Hematopoietic multipotent progenitor cell treated with erythropoietin and hydrocortisone succinate and interleukin-3 and kit ligand, for 6 days (in vitro differentiated cells): ENCODE measurements around the gene GBE1.

ENCODE experiments used
- DNase-seq: peaks from one replicate; pipeline ENCODE4 v3.0.0-alpha.2; 2015

The GBE1 gene

GRCh38 chr3:81462921-81463320 is 298.5 kb downstream of the GBE1 start:
- DNase-seq, result peak; percentile 43

DNA sequence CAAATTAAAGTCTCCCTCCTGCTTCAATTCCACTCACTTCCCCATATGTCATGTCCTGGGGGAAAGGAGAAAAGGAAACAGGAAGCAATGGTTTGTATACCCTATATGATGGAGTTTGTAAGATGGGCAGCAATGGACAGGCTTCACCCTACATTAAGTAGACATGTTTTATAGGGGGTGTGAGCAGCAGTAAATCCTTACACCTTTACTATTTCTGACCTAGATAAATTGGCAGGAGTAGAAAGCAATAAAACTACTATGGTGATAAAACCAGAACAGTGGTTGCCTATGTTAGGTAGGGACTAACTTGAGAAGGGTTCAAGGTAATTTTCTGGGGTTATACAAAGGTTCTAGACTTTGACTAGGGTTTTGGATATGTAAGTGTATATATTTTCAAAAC is 301.7 kb downstream of the GBE1 start:
- DNase-seq, result no peak

- DNase-seq, result no peak
Observed at GRCh38 chr3:81452418-81452817, 309.0 kb downstream of the GBE1 start.

GRCh38 chr3:81451611-81452010 is 309.8 kb downstream of the GBE1 start:
- no peak for DNase-seq

- no peak for DNase-seq
Observed at GRCh38 chr3:81451140-81451539, 310.3 kb downstream of the GBE1 start.

DNA sequence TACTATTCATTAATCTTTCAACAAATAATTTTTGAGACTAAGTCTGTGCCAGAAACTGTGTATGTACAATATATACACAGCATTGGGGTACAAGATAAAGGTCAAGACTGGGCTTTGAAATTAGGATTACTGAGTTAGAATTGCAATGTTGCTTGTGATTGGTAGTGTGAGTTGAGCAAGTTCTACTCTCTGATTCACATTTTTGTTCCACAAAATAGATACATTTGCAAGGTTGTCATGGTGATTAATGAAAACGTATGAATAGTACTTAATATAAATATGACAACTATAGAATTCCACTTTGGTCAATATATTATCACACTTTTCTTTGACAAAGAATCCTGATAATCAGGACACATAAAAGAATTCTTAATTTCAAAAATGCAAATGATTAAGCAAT is 314.6 kb downstream of the GBE1 start:
- DNase-seq, result no peak

- DNase-seq, result no peak
Observed at GRCh38 chr3:81445712-81446111, 315.7 kb downstream of the GBE1 start.

- no peak for DNase-seq
Observed at GRCh38 chr3:81444817-81445460, 316.5 kb downstream of the GBE1 start.

DNA sequence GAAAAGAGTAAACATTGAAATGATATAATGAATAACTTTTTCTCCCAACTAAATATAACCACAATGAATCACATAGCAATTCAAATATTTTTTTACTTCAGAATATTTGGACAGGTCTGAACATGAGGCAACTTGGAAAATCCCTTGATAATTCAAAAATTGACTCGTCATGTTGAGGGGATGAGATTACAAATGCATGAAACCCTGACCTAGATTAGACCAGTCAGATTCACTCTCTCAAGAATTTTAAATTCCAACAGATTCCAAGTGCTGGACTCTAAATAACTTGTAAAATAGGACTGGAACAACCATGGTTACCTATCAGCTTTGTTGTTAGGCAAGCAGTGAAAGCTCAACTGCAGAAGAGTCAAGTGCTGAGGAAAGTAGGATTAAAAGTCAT is 317.5 kb downstream of the GBE1 start:
- no peak for DNase-seq

GRCh38 chr3:81443457-81443782 is 318.0 kb downstream of the GBE1 start:
- DNase-seq, result no peak

DNA sequence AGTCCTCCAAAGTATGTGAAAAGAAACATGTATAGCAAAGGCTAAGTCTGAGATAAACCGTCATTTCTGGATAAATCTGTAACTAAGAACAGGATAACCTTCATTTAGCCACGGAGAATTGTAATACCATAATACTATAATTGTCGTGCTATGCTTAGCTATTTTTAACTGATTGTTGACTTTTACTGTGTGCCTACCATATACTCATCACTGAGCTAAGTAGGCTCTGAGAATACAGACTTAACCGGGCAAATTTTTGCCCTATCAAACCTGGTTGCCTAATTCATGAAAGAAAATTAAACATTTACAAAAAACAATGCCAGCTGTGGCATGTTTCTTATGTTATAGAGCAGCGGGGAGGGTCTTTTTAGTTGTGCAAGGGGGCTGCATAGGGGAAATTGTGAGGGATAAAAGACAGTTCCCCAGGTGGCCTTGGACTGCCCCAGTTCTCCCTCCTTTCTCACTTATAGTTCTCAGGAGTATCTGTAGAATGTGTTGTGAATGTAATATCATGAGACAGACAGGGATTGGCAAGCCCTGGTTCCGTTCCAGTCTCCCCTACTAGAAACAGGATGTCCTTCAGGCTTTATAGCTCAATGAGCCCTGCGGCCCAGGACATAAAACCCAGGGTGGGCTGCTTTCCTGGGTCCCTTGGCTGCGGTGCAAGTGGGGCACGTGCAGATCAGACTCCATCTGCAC is 318.5 kb downstream of the GBE1 start:
- no peak for DNase-seq

GRCh38 chr3:81440661-81441060 is 320.8 kb downstream of the GBE1 start:
- no peak for DNase-seq
